K562 (cell line): ENCODE measurements around the gene KNG1.

Experiments used
- CTCF ChIP-seq, 3 experiments: IDR thresholded peaks in 2 of 3; conservative IDR thresholded peaks in 1 of 3; 2 replicates each; pipeline ENCODE4 v1.5.1; 2011 to 2012; ENCODE audit warnings: low read length in 3 of 3, mild to moderate bottlenecking in 3 of 3, control low read depth in 2 of 3, improper control_type of control experiment in 1 of 3, inconsistent platforms in 1 of 3, low read depth in 1 of 3, mixed read lengths in 1 of 3, moderate library complexity in 1 of 3; ENCODE audit not compliant: insufficient read depth in 2 of 3
- FOXJ3 ChIP-seq: sonication (generic); formaldehyde crosslinking; IDR thresholded peaks from 2 replicates; pipeline ENCODE4 v1.4.0; 2020; ENCODE audit warnings: mild to moderate bottlenecking, missing genetic modification reagents
- NONO ChIP-seq, 2 experiments: fragments of 200-400 bp in 1 of 2; fragments of 450-650 bp in 1 of 2; formaldehyde crosslinking in 1 of 2; IDR thresholded peaks; 2 replicates each; pipeline ENCODE4 v1.6.1; 2017; ENCODE audit warnings: low read depth in 2 of 2, mild to moderate bottlenecking in 2 of 2, moderate library complexity in 2 of 2, low read length in 1 of 2
- SMARCA4 ChIP-seq: fragments of 450-650 bp; IDR thresholded peaks from 2 replicates; pipeline ENCODE4 v1.6.1; 2016
- TCF3 ChIP-seq: sonication (generic); formaldehyde crosslinking; IDR thresholded peaks from 2 replicates; pipeline ENCODE4 v1.4.0; 2020; ENCODE audit warnings: mild to moderate bottlenecking, missing genetic modification reagents
- YY1 ChIP-seq, 3 experiments: IDR thresholded peaks; 2 replicates each; pipeline ENCODE4 v1.6.1; 2011; ENCODE audit warnings: low read length in 2 of 3, mild to moderate bottlenecking in 2 of 3, moderate library complexity in 2 of 3, borderline replicate concordance in 1 of 3, control low read depth in 1 of 3, low read depth in 1 of 3; ENCODE audit not compliant: insufficient read depth in 3 of 3, insufficient replicate concordance in 2 of 3, control insufficient read depth in 1 of 3, insufficient read length in 1 of 3; ENCODE audit errors: extremely low read depth in 1 of 3

- no peak for TF ChIP-seq NONO (IDR thresholded peaks at IDR 0.05; ENCODE audit: low read depth in 2 of 2, low read length in 1 of 2)
- TF ChIP-seq FOXJ3 = no peak
- TF ChIP-seq SMARCA4 = no peak
- TF ChIP-seq YY1 (IDR thresholded peaks at IDR 0.05; ENCODE audit: borderline replicate concordance in 1 of 3, control insufficient read depth in 1 of 3, extremely low read depth in 1 of 3, insufficient read depth in 3 of 3, insufficient read length in 1 of 3, insufficient replicate concordance in 2 of 3, low read depth in 1 of 3, low read length in 2 of 3) = no peak
- no peak for TF ChIP-seq TCF3 (CRISPR knock-in tag)
- TF ChIP-seq CTCF (IDR thresholded peaks at IDR 0.05 in 2 of 3, conservative IDR thresholded peaks at IDR 0.05 in 1 of 3; ENCODE audit: insufficient read depth in 2 of 3, low read depth in 1 of 3, low read length in 3 of 3) = no peak
These were observed 33.2 kb downstream of the KNG1 start for GRCh38 chr3:186750316-186750715.
